CD14-positive monocyte (primary cell): ENCODE measurements around the gene GRIK4. TPM values are rescaled to one million over a fixed set of nuclear protein-coding genes. Genes with fewer than 3 reads are reported as not detected.

Experiments
- DNase-seq, 3 donors: peaks; one replicate each; pipeline ENCODE4 v3.0.0-alpha.2; 2011 to 2022
- H2AFZ ChIP-seq: 2 replicates; pipeline ENCODE4 v1.6.0; 2012; ENCODE audit warnings: mild to moderate bottlenecking, low read depth, low read length, inconsistent platforms; ENCODE audit not compliant: insufficient read depth, poor library complexity, severe bottlenecking
- H3K27ac ChIP-seq, 2 donors: 1 replicate in 1 of 2; 2 replicates in 1 of 2; pipeline ENCODE4 v1.5.1; 2012 to 2013; ENCODE audit warnings: low read length in 2 of 2, control low read depth in 1 of 2, inconsistent platforms in 1 of 2, low read depth in 1 of 2, mild to moderate bottlenecking in 1 of 2
- H3K27me3 ChIP-seq, 2 donors: one replicate each; pipeline versions ENCODE4 v1.6.0 to v1.6.1; 2011 to 2013; ENCODE audit warnings: low read length in 2 of 2; ENCODE audit not compliant: control insufficient read depth in 2 of 2, insufficient read depth in 2 of 2
- H3K36me3 ChIP-seq, 2 donors: replicated peaks in 1 of 2; 1 replicate in 1 of 2; 2 replicates in 1 of 2; pipeline versions ENCODE4 v1.5.1 to v1.6.1; 2012 to 2013; ENCODE audit warnings: low read length in 2 of 2, control low read depth in 1 of 2, inconsistent platforms in 1 of 2, mild to moderate bottlenecking in 1 of 2; ENCODE audit not compliant: insufficient read depth in 2 of 2, control insufficient read depth in 1 of 2
- H3K4me1 ChIP-seq, 2 donors: 1 replicate in 1 of 2; 2 replicates in 1 of 2; pipeline versions ENCODE4 v1.5.1 to v1.6.1; 2012 to 2013; ENCODE audit warnings: low read length in 2 of 2, control low read depth in 1 of 2, inconsistent platforms in 1 of 2, mild to moderate bottlenecking in 1 of 2, moderate library complexity in 1 of 2; ENCODE audit not compliant: insufficient read depth in 2 of 2, control insufficient read depth in 1 of 2
- H3K4me2 ChIP-seq: replicated peaks from 2 replicates; pipeline ENCODE3; 2012; ENCODE audit warnings: low read length, moderate library complexity, mild to moderate bottlenecking; ENCODE audit not compliant: poor library complexity, severe bottlenecking; ENCODE audit errors: extremely low read depth
- H3K4me3 ChIP-seq, 3 experiments: fragments of 200-600 bp in 1 of 3; sonication (generic) in 1 of 3; replicated peaks in 1 of 3; 1 replicate in 2 of 3; 2 replicates in 1 of 3; pipeline ENCODE4 v1.5.1; 2011 to 2013; ENCODE audit warnings: low read length in 3 of 3, mild to moderate bottlenecking in 3 of 3, control low read depth in 2 of 3, low read depth in 2 of 3, inconsistent platforms in 1 of 3, moderate library complexity in 1 of 3
- H3K79me2 ChIP-seq: 2 replicates; pipeline ENCODE4 v1.6.0; 2012; ENCODE audit warnings: mild to moderate bottlenecking, control low read depth, inconsistent platforms, low read length, moderate library complexity; ENCODE audit not compliant: insufficient read depth
- H3K9ac ChIP-seq: 2 replicates; pipeline ENCODE4 v1.6.0; 2017; ENCODE audit warnings: low read length, mild to moderate bottlenecking; ENCODE audit not compliant: insufficient read depth, poor library complexity, severe bottlenecking
- H3K9me3 ChIP-seq, 2 donors: replicated peaks in 1 of 2; 1 replicate in 1 of 2; 2 replicates in 1 of 2; pipeline versions ENCODE4 v1.5.1 to v1.6.1; 2012 to 2013; ENCODE audit warnings: low read length in 2 of 2, control low read depth in 1 of 2; ENCODE audit not compliant: control insufficient read depth in 1 of 2, insufficient read depth in 1 of 2
- H4K20me1 ChIP-seq: 2 replicates; pipeline ENCODE4 v1.6.0; 2012; ENCODE audit warnings: mild to moderate bottlenecking, low read length, control low read depth, moderate library complexity; ENCODE audit not compliant: insufficient read depth
- H3K27ac Mint-ChIP-seq, 7 donors: one replicate each; pipeline ENCODE4 v1.8.0; 2020; ENCODE audit warnings: mild to moderate bottlenecking in 7 of 7, mixed read lengths in 7 of 7, moderate library complexity in 6 of 7, inconsistent platforms in 2 of 7
- H3K27me3 Mint-ChIP-seq, 3 donors: one replicate each; pipeline ENCODE4 v1.8.0; 2021 to 2022; ENCODE audit warnings: low read depth in 3 of 3, mild to moderate bottlenecking in 3 of 3, mixed read lengths in 3 of 3, moderate library complexity in 3 of 3, inconsistent platforms in 1 of 3
- H3K36me3 Mint-ChIP-seq, 2 donors: one replicate each; pipeline ENCODE4 v1.8.0; 2020; ENCODE audit warnings: mixed read lengths in 2 of 2, inconsistent platforms in 1 of 2, mild to moderate bottlenecking in 1 of 2
- H3K4me1 Mint-ChIP-seq: one replicate; pipeline ENCODE4 v1.8.0; 2020; ENCODE audit warnings: mild to moderate bottlenecking, mixed read lengths
- H3K4me3 Mint-ChIP-seq, 2 donors: one replicate each; pipeline ENCODE4 v1.8.0; 2020; ENCODE audit warnings: mild to moderate bottlenecking in 2 of 2, mixed read lengths in 2 of 2, moderate library complexity in 1 of 2
- H3K9me3 Mint-ChIP-seq, 7 donors: one replicate each; pipeline ENCODE4 v1.8.0; 2020 to 2022; ENCODE audit warnings: mixed read lengths in 7 of 7, mild to moderate bottlenecking in 6 of 7, moderate library complexity in 6 of 7, inconsistent platforms in 2 of 7
- CTCF ChIP-seq: fragments of 200-600 bp; IDR thresholded peaks from one replicate; pipeline ENCODE4 v1.8.0; 2022; ENCODE audit warnings: antibody characterized with exemption, mild to moderate bottlenecking
- WGBS: methylation state at CpG from one replicate; pipeline ENCODE4 v1.1.5; 2013; ENCODE audit warnings: missing lambda C conversion rate; ENCODE audit not compliant: insufficient coverage; 5-methylcytosine and 5-hydroxymethylcytosine counted together
- intact Hi-C, 2 donors: fragments of 100-400 bp; cut with micrococcal nuclease; formaldehyde crosslinking; loops; one replicate each; pipeline versions ENCODE4 v1.15.0 to v1.15.1; 2023
- polyA plus RNA-seq, 3 donors: library from polyadenylated mRNA; depleted of rRNA in 1 of 3; unstranded in 2 of 3; stranded (reverse) in 1 of 3; fragments of 300-500 nt in 2 of 3; fragments of >200 nt in 1 of 3; fragmentation: Illumina TruSeq in 2 of 3; gene quantifications; 1 replicate in 2 of 3; 2 replicates in 1 of 3; pipeline ENCODE4 v1.2.3, GENCODE V29; 2012 to 2021

The GRIK4 gene
- polyA plus RNA-seq, 3 donors, result not detected

- no peak overlapping the region for H3K9ac ChIP-seq
- no peak for DNase-seq
- H3K4me1 ChIP-seq, result no peaks in the 10 kb centered on the region
- Mint-ChIP-seq H3K9me3 (peaks cover 0 to 3% (median 0%) of the 10 kb centered on the region in 7 donors), H3K4me3 (no peak overlapping the region), H3K27ac (peak overlapping the region in 1 of 7 donors; percentile 61), H3K36me3 (no peaks in the 10 kb centered on the region), H3K4me1 (peaks cover 1% of the 10 kb centered on the region), H3K27me3 (peaks cover 15 to 23% (median 17%) of the 10 kb centered on the region in 3 donors)
- 94% methylated on average over 19 of the region's 20 CpGs for WGBS
- H3K4me2 ChIP-seq, result no peak overlapping the region
- no peaks in the 10 kb centered on the region for H3K36me3 ChIP-seq
- no peak overlapping the region for H3K4me3 ChIP-seq
- no peaks in the 10 kb centered on the region for H4K20me1 ChIP-seq
- no peaks in the 10 kb centered on the region for H3K27me3 ChIP-seq
- no peak for TF ChIP-seq CTCF
- no peaks in the 10 kb centered on the region for H3K79me2 ChIP-seq
- intact Hi-C loops, result no loop called here
- no peak overlapping the region for H3K27ac ChIP-seq
- no peak overlapping the region for H2AFZ ChIP-seq
- no peaks in the 10 kb centered on the region for H3K9me3 ChIP-seq
These were observed 372.8 kb downstream of the GRIK4 start for GRCh38 chr11:120884154-120885020.

GRCh38 chr11:120890609-120891320 lies 379.2 kb downstream of the GRIK4 start:
- no peak overlapping the region for H3K4me2 ChIP-seq
- no peaks in the 10 kb centered on the region for H3K79me2 ChIP-seq
- H3K27ac ChIP-seq, result no peak overlapping the region
- peaks cover 0 to 2% (median 0%) of the 10 kb centered on the region in 7 donors for H3K9me3 Mint-ChIP-seq
- no peaks in the 10 kb centered on the region for H3K4me1 ChIP-seq
- H3K27me3 ChIP-seq, result peaks cover 0 to 2% of the 10 kb centered on the region in 2 donors
- H4K20me1 ChIP-seq, result no peaks in the 10 kb centered on the region
- no peaks in the 10 kb centered on the region for H3K9me3 ChIP-seq
- no peak overlapping the region for H3K4me3 ChIP-seq
- DNase-seq, result no peak
- no peaks in the 10 kb centered on the region for H3K4me1 Mint-ChIP-seq
- no peak for TF ChIP-seq CTCF
- intact Hi-C loops, result no loop called here
- no peak overlapping the region for H3K4me3 Mint-ChIP-seq
- no peaks in the 10 kb centered on the region for H3K36me3 ChIP-seq
- H3K27me3 Mint-ChIP-seq, result peaks cover 4 to 18% (median 8%) of the 10 kb centered on the region in 3 donors
- no peak overlapping the region for H2AFZ ChIP-seq
- no peak overlapping the region for H3K27ac Mint-ChIP-seq
- WGBS, result 96% methylated on average over 5 of the region's 7 CpGs
- H3K9ac ChIP-seq, result no peak overlapping the region
- no peaks in the 10 kb centered on the region for H3K36me3 Mint-ChIP-seq
